Activated B cell treated with CpG ODN at 0.5 μM for 24 hours (primary cell): Measurements from ENCODE around the gene ANO2. TPM values are rescaled to one million over a fixed set of nuclear protein-coding genes. Genes with fewer than 3 reads are reported as not detected.

Source experiments
- ATAC-seq: fragments of 200-7000 bp; cut with Tn5 transposase; one replicate; pipeline ENCODE4 v1.10.0; 2021; ENCODE audit warnings: low read depth, mild to moderate bottlenecking, moderate library complexity
- CTCF ChIA-PET: fragments of 350-600 bp; sonication (Branson Sonifier 250); formaldehyde crosslinking; loops from one replicate; lab custom pipeline; 2021; ENCODE audit warnings: antibody characterized with exemption; lab: Charles Lee
- POLR2A ChIA-PET: fragments of 350-600 bp; sonication (Branson Sonifier 250); formaldehyde crosslinking; loops from one replicate; lab custom pipeline; 2021; ENCODE audit warnings: antibody characterized with exemption; lab: Charles Lee
- DNase-seq: peaks from one replicate; pipeline ENCODE4 v3.0.0; 2022
- H3K27ac Mint-ChIP-seq: one replicate; pipeline ENCODE4 v1.8.0; 2020; ENCODE audit warnings: mixed read lengths
- H3K27me3 Mint-ChIP-seq: one replicate; pipeline ENCODE4 v1.8.0; 2021; ENCODE audit warnings: mixed read lengths
- H3K36me3 Mint-ChIP-seq: one replicate; pipeline ENCODE4 v1.8.0; 2021; ENCODE audit warnings: low read depth, mixed read lengths
- H3K4me1 Mint-ChIP-seq: one replicate; pipeline ENCODE4 v1.8.0; 2021; ENCODE audit warnings: mixed read lengths
- H3K4me3 Mint-ChIP-seq: one replicate; pipeline ENCODE4 v1.8.0; 2020; ENCODE audit warnings: mild to moderate bottlenecking, mixed read lengths
- H3K9me3 Mint-ChIP-seq: one replicate; pipeline ENCODE4 v1.8.0; 2020; ENCODE audit warnings: mixed read lengths
- CTCF ChIP-seq: fragments of 200-600 bp; IDR thresholded peaks from one replicate; pipeline ENCODE4 v1.8.0; 2022; ENCODE audit warnings: antibody characterized with exemption, mild to moderate bottlenecking
- intact Hi-C: fragments of 100-400 bp; cut with micrococcal nuclease; formaldehyde crosslinking; loops from one replicate; pipeline ENCODE4 v1.15.1; 2024
- total RNA-seq: library from RNA; stranded (reverse); gene quantifications from 2 replicates; pipeline ENCODE4 v1.2.3, GENCODE V29; 2022

Gene ANO2
- total RNA-seq, 1 donor from 2014 or later = not detected

DNA sequence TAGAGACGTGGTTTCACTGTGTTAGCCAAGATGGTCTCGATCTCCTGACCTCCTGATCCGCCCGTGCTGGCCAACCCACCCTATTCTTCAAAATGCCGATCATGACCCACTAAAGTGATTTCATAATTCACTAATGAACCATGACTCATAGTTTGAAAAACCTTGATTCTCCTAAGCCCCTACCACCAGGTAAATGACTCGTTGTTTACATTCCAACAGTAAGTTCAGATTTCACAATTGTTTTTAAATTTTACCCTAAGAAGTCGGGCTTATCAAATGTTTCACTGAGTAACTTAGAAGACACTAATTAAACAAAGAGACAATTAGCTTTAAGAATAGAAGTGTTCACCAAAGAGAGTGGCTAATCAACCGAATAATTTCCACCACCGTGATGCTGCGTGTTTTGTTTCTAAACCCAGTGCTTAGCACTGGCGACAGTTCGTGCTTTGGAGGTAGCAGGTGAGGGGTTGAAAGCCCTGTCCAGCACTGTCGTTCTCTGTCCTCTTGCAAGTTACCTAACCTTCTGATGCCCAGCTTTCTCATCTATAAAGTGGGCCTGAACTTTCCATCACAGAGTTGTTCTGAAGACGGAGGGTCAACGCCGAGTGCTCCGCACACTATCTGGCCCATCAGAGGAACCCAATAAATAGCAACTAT is 376.6 kb downstream of the ANO2 start:
- Mint-ChIP-seq H3K4me3 (no peak overlapping the region), H3K27me3 (peaks cover 18% of the 10 kb centered on the region), H3K4me1 (no peaks in the 10 kb centered on the region), H3K36me3 (no peaks in the 10 kb centered on the region), H3K9me3 (no peaks in the 10 kb centered on the region), H3K27ac (no peak overlapping the region)
- intact Hi-C loops = no loop called here
- CTCF ChIA-PET = no interaction called here
- POLR2A ChIA-PET = no interaction called here
- ATAC-seq (no peak), DNase-seq (no peak)
- no peak for TF ChIP-seq CTCF

- TF ChIP-seq CTCF = no peak
- Mint-ChIP-seq H3K4me1 (no peaks in the 10 kb centered on the region), H3K9me3 (no peaks in the 10 kb centered on the region), H3K36me3 (no peaks in the 10 kb centered on the region), H3K4me3 (no peak overlapping the region), H3K27ac (no peak overlapping the region), H3K27me3 (peaks cover 17% of the 10 kb centered on the region)
- CTCF ChIA-PET = no interaction called here
- intact Hi-C loops = no loop called here
- POLR2A ChIA-PET = no interaction called here
- no peak for DNase-seq
- ATAC-seq = no peak
Observed at GRCh38 chr12:5567016-5567725, 377.9 kb downstream of the ANO2 start.

- Mint-ChIP-seq H3K4me1 (no peaks in the 10 kb centered on the region), H3K27me3 (peaks cover 16% of the 10 kb centered on the region), H3K4me3 (no peak overlapping the region), H3K36me3 (no peaks in the 10 kb centered on the region), H3K9me3 (no peaks in the 10 kb centered on the region), H3K27ac (no peak overlapping the region)
- ChIA-PET POLR2A (no interaction called here), CTCF (no interaction called here)
- ATAC-seq (no peak), DNase-seq (no peak)
- intact Hi-C loops = no loop called here
- TF ChIP-seq CTCF = no peak
Observed at GRCh38 chr12:5565933-5566599, 379.0 kb downstream of the ANO2 start.

GRCh38 chr12:5562581-5562980 is 382.5 kb downstream of the ANO2 start:
- intact Hi-C loops = no loop called here
- DNase-seq = no peak
- Mint-ChIP-seq H3K27me3 (peaks cover 13% of the 10 kb centered on the region), H3K4me3 (no peak overlapping the region), H3K27ac (no peak overlapping the region), H3K9me3 (no peaks in the 10 kb centered on the region), H3K36me3 (no peaks in the 10 kb centered on the region), H3K4me1 (no peaks in the 10 kb centered on the region)
- CTCF ChIA-PET = no interaction called here
- no peak for TF ChIP-seq CTCF
- ATAC-seq = no peak
- POLR2A ChIA-PET = no interaction called here

DNA sequence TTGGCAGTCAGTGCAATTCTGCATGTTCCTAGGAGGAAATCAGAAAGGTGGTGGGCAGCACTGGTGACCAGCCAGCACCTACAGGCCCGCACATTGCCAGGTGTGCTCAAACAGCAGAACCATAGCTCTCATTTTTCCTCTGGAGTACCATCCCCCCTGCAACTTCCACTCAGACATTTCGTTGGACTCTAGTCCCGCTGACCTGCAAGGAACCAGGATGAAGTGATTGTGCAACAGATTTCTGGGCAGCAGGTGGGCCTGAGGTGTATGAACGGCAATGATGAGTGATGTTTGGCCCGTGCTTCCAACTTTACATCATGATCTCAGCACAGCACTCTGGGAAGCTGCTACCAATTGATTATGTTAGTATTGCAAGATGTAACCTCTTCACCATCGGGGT is 383.2 kb downstream of the ANO2 start:
- H3K27ac Mint-ChIP-seq = no peak overlapping the region
- TF ChIP-seq CTCF = no peak
- ATAC-seq (no peak), DNase-seq (no peak)
- H3K9me3 Mint-ChIP-seq = no peaks in the 10 kb centered on the region
- ChIA-PET CTCF (no interaction called here), POLR2A (no interaction called here)
- peaks cover 9% of the 10 kb centered on the region for H3K27me3 Mint-ChIP-seq
- H3K4me3 Mint-ChIP-seq = no peak overlapping the region
- intact Hi-C loops = no loop called here
- no peaks in the 10 kb centered on the region for H3K36me3 Mint-ChIP-seq
- H3K4me1 Mint-ChIP-seq = no peaks in the 10 kb centered on the region
